Measurements from ENCODE around the gene ZNF785. TPM values are rescaled to one million over a fixed set of nuclear protein-coding genes. Genes with fewer than 3 reads are reported as not detected.

The ZNF785 gene
- total and polyA plus RNA-seq, 2 of the 13 experiments (the other 11 are each of a cell fraction or from before 2014, with no cell fraction given) = 0.01 TPM; not detected in 1

- TF ChIP-seq SNAPC2 (CRISPR knock-in tag; IDR thresholded peaks at IDR 0.05) = no peak
- no peak for TF ChIP-seq ZNF513 (CRISPR knock-in tag; conservative IDR thresholded peaks at IDR 0.05)
- TF ChIP-seq TCF7L2 (IDR thresholded peaks at IDR 0.05; ENCODE audit: low read depth, low read length) = no peak
- no peak for TF ChIP-seq KDM3A (CRISPR knock-in tag; IDR thresholded peaks at IDR 0.05; ENCODE audit: low read depth)
- no peak for TF ChIP-seq XBP1 (CRISPR knock-in tag; IDR thresholded peaks at IDR 0.05)
- no peak for TF ChIP-seq ZNF646 (CRISPR knock-in tag; IDR thresholded peaks at IDR 0.05)
- no peak for TF ChIP-seq TRAFD1 (CRISPR knock-in tag; IDR thresholded peaks at IDR 0.05; ENCODE audit: borderline replicate concordance)
- no peak for TF ChIP-seq RARA (CRISPR knock-in tag; IDR thresholded peaks at IDR 0.05)
- TF ChIP-seq ZMYM2 (CRISPR knock-in tag; IDR thresholded peaks at IDR 0.05) = no peak
- no peak for TF ChIP-seq SKIL (CRISPR knock-in tag; IDR thresholded peaks at IDR 0.05; ENCODE audit: borderline replicate concordance)
- no peak for TF ChIP-seq SMC3 (IDR thresholded peaks at IDR 0.05; ENCODE audit: low read length)
- no peak for TF ChIP-seq FOXK2 (IDR thresholded peaks at IDR 0.05)
- TF ChIP-seq AHR (CRISPR knock-in tag; IDR thresholded peaks at IDR 0.05) = no peak
- no peak; the same call in 1 of the 2 replicates for TF ChIP-seq ZNF543 (CRISPR knock-in tag; IDR thresholded peaks at IDR 0.05)
Observed at GRCh38 chr16:30539000-30539964, 46.2 kb downstream of the ZNF785 start (continued).
